ENCODE results near the gene ZNF74. TPM values are rescaled to one million over a fixed set of nuclear protein-coding genes. Genes with fewer than 3 reads are reported as not detected.
A peak's percentile ranks its signal among the peaks of the same experiment; 100 is the strongest.

Gene ZNF74
- total and polyA plus RNA-seq, 10 donors, result 3.4 to 11.7 (median 6.6) TPM

DNA sequence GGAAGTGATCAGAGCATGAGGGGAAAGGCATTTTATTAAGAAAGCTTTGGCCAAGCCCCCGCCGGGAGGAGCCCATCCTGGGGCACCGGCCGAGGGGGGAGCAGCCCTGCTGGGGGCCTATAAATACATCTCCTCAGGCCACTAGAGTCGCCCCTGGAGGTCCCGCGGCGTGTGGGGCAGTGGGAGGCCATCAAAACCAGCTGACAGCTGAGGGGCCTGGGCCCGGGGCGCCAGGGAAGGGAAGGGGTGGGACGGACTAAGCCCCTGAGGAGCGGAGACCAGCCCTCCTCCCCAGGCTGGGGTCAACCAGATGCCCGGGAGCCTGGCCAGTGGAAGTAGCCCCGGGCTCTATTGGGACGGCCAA is 30.6 kb downstream of the ZNF74 start:
- no peak overlapping the region for H3K4me3 ChIP-seq
- TF ChIP-seq POLR2A (IDR thresholded peaks at IDR 0.05) (no peak), POLR2AphosphoS5 (IDR thresholded peaks at IDR 0.05) (no peak)
- TF ChIP-seq, protein P1, sequence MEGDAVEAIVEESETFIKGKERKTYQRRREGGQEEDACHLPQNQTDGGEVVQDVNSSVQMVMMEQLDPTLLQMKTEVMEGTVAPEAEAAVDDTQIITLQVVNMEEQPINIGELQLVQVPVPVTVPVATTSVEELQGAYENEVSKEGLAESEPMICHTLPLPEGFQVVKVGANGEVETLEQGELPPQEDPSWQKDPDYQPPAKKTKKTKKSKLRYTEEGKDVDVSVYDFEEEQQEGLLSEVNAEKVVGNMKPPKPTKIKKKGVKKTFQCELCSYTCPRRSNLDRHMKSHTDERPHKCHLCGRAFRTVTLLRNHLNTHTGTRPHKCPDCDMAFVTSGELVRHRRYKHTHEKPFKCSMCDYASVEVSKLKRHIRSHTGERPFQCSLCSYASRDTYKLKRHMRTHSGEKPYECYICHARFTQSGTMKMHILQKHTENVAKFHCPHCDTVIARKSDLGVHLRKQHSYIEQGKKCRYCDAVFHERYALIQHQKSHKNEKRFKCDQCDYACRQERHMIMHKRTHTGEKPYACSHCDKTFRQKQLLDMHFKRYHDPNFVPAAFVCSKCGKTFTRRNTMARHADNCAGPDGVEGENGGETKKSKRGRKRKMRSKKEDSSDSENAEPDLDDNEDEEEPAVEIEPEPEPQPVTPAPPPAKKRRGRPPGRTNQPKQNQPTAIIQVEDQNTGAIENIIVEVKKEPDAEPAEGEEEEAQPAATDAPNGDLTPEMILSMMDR (IDR thresholded peaks at IDR 0.05 in 8 of 11, conservative IDR thresholded peaks at IDR 0.05 in 3 of 11), result no peak
- no peaks in the 10 kb centered on the region for H3K9me3 ChIP-seq
- WGBS, 5 donors, result 66 to 84% (median 75%) methylated on average over 10 to 15 of the region's 15 CpGs
- peak overlapping the region in 5 of 8 donors; percentile 18 to 41 (median 33) for H3K27ac ChIP-seq
- peaks cover 0 to 39% (median 0%) of the 10 kb centered on the region in 6 donors for H3K36me3 ChIP-seq
- H3K4me1 ChIP-seq, result peaks cover 13 to 51% (median 33%) of the 10 kb centered on the region in 6 donors
- intact Hi-C loops (cut with DNase I; ENCODE audit: low total_unique reads), result no loop called here
- peaks cover 0 to 71% (median 39%) of the 10 kb centered on the region in 7 donors for H3K27me3 ChIP-seq (replicated peaks in 1 of 7)
- no peak for DNase-seq

DNA sequence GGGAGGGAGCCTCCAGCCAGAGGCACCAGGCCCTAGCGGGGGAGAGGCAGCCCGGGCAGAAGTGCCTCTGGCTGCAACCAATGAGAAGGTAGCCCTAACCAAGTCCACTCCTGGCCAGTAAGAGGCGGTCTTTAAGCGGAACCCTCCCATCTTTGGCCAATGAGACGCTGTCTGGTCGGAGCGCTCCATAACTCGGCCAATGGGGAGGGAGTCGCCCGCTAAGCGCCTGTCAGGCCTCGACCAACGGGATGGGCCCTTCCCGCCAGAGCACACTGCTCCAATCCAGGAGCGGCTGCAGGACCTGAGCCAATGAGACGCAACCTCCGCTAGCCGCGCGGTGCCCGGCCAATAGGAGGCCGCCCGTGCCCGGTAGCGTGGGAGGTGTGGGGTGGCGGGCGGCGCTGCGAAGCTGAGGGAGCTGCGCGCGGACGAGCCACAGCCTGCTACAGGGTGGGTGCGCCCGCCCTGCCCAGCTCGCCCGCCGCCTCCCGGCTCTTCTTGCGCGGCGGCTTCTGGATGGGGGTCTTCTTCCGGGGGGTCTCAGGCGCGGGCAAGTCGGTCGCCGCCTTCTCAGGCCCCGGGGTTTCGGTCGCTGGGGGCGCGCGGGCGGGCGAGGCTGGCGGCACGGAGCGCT is 31.1 kb downstream of the ZNF74 start:
- Histone ChIP-seq H3K4me1 (peaks cover 18 to 56% (median 38%) of the 10 kb centered on the region in 6 donors), H3K27me3 (replicated peaks in 1 of 7) (peaks cover 0 to 76% (median 44%) of the 10 kb centered on the region in 7 donors), H3K4me3 (peak overlapping the region in 7 of 8 donors; percentile 20 to 65 (median 37)), H3K27ac (peak overlapping the region in 5 of 8 donors; percentile 18 to 41 (median 33)), H3K36me3 (peaks cover 0 to 44% (median 0%) of the 10 kb centered on the region in 6 donors), H3K9me3 (no peaks in the 10 kb centered on the region)
- peak; percentile 76 for DNase-seq
- WGBS, 5 donors, result 33 to 53% (median 45%) methylated on average over 14 to 59 of the region's 59 CpGs
- intact Hi-C loops (cut with DNase I; ENCODE audit: low total_unique reads), result no loop called here
- TF ChIP-seq POLR2A (IDR thresholded peaks at IDR 0.05) (no peak), POLR2AphosphoS5 (IDR thresholded peaks at IDR 0.05) (peak in 1 of 3 donors; percentile 36)
- TF ChIP-seq, protein P1 (IDR thresholded peaks at IDR 0.05 in 8 of 11, conservative IDR thresholded peaks at IDR 0.05 in 3 of 11), result no peak

DNA sequence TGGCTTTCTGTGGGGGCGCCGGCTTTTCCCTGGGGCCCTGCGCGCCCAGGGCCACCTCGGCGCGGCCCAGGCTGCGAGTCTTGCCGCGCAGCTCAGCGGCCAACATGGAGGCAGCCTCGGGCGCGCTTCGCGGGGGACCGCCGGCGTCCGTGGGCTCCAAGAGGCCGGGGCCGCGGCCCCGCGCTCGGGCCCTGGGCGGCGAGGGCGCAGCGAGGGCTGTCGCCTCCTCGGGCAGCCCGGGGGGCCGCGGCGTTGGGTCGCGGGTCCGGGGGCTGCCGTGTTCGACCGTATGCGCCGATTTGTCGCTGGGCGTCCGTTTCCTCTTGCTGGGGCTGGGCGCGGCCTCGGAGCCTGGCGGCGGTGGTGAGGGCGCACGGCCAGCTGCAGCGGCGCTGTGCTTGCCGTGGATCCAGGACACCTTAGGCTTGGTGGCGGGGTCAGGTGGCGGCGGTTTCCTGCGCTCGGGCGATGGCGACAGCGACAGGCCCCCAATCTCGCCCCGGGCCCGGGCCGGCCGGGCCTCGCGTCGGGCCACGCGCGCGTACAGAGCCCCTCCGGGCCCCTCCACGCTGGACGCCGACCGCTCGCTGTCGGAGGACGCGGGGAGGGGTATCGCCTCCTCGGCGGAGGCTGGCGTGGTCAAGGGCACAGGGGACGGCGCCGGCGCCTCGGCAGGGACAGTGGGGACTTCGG is 31.8 kb downstream of the ZNF74 start:
- H3K4me1 ChIP-seq, result peaks cover 24 to 62% (median 45%) of the 10 kb centered on the region in 6 donors
- H3K4me3 ChIP-seq, result peak overlapping the region in 7 of 8 donors; percentile 20 to 65 (median 37)
- intact Hi-C loops (cut with DNase I; ENCODE audit: low total_unique reads), result no loop called here
- TF ChIP-seq POLR2A (IDR thresholded peaks at IDR 0.05), result no peak
- TF ChIP-seq POLR2AphosphoS5 (IDR thresholded peaks at IDR 0.05), result peak in 1 of 3 donors; percentile 25
- H3K27ac ChIP-seq, result no peak overlapping the region
- H3K27me3 ChIP-seq (replicated peaks in 1 of 7), result peaks cover 0 to 82% (median 51%) of the 10 kb centered on the region in 7 donors
- 0 to 36% (median 17%) methylated on average over 16 to 96 of the region's 96 CpGs for WGBS, 5 donors
- peak; percentile 69 for DNase-seq
- H3K9me3 ChIP-seq, result no peaks in the 10 kb centered on the region
- H3K36me3 ChIP-seq, result peaks cover 0 to 48% (median 0%) of the 10 kb centered on the region in 6 donors

DNA sequence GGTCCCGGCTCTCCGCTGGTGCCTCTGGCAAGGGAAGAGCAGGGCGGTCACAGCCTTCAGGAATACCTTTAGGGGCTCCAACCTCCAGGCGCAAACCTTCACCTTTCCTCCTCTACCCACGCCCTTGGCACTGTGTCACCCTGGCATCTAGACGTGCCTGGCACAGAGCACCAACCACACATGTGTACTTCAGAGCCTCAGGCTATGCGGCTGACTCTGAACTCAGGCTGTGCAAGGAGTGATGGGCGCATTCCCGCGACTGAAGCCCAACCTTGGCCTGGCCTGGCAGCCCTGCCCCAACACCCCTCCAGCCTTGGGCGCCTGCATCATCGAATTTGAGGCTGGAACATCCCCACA is 32.3 kb downstream of the ZNF74 start:
- peaks cover 1 to 87% (median 56%) of the 10 kb centered on the region in 7 donors for H3K27me3 ChIP-seq (replicated peaks in 1 of 7)

More for the DNA sequence above, 32.3 kb downstream of the ZNF74 start:
- no peak for TF ChIP-seq POLR2A (IDR thresholded peaks at IDR 0.05)
- H3K9me3 ChIP-seq, result no peaks in the 10 kb centered on the region
- H3K36me3 ChIP-seq, result peaks cover 0 to 48% (median 0%) of the 10 kb centered on the region in 6 donors
- peak overlapping the region in 6 of 8 donors; percentile 20 to 65 (median 36) for H3K4me3 ChIP-seq
- intact Hi-C loops (cut with DNase I; ENCODE audit: low total_unique reads), result no loop called here
- no peak overlapping the region for H3K27ac ChIP-seq
- 79 to 95% (median 81%) methylated on average over 9 to 12 of the region's 12 CpGs for WGBS, 5 donors
- H3K4me1 ChIP-seq, result peaks cover 30 to 68% (median 50%) of the 10 kb centered on the region in 6 donors
- DNase-seq, result peak; percentile 47

Data from spleen (tissue), 11 donors.